ENCODE data around the gene DCAKD.

DCAKD gene

DNA sequence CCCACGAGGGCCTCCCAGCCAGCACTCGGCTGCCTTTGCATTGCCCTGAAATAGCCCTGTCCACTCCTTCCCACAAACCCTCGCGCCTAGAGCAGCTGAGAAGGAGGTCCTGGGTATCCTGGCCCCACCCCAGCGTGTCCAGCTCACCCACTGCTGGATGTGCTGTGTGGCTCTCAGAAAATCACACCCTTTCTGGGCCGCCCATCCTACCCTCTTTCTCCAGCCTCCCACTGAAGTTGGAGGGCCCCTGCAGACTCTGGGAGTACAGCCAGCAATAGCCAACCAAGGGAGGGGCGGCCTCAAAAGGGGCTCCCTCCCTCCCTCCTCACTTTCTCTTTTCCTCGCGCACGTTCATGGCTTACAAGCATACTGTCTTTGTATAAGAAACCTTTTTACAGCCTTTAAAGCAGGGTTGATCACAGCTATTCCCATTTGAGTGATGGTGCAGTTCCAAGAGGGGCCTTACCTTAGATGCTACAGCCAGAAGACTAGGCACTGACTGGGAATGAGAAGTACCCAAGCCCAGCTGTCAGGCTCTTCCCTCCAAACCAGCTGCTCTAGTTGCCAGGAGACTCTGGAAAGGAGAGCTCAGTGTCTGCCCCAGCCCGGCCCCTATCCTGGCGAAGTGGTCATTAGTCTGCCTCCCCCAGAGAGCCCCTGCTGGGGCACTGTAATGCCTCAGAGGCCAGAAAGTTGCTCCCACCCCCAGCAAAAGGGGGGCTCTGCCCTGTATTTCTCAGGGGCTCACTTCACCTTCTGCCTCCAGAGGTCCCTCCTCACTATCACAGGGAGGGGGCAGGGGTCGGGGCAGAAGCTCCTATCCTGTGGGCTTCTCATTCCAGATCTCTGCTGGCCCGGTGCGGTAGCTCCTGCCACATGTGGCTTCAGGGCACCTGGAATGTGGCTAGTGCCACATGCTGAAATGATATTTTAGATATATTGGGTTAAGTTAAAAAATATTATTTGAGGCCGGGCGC lies 38.1 kb downstream of the DCAKD start:
- Histone ChIP-seq H2AFZ (ENCODE audit: low read length) (no peak overlapping the region), H3K4me2 (ENCODE audit: insufficient read depth, low read length, poor library complexity, severe bottlenecking) (peak overlapping the region; percentile 23), H2BK15ac (ENCODE audit: low read length) (peak overlapping the region; percentile 96), H3K14ac (ENCODE audit: low read length) (no peak overlapping the region), H3K4ac (ENCODE audit: low read length) (peak overlapping the region; percentile 57), H3K23ac (ENCODE audit: low read depth, low read length, poor library complexity) (peak overlapping the region; percentile 27), H3K18ac (ENCODE audit: low read length) (peak overlapping the region; percentile 67), H3K27me3 (ENCODE audit: control insufficient read depth in 3 of 3, insufficient read depth in 3 of 3, low read depth in 1 of 3, low read length in 3 of 3) (peaks cover 0 to 11% (median 8%) of the 10 kb centered on the region in 3 experiments), H3K9me3 (replicated peaks in 1 of 2; ENCODE audit: control insufficient read depth in 2 of 2, insufficient read depth in 1 of 2, low read depth in 1 of 2, low read length in 2 of 2) (no peaks in the 10 kb centered on the region), H3K36me3 (replicated peaks in 1 of 2; ENCODE audit: control insufficient read depth in 2 of 2, insufficient read depth in 2 of 2, low read length in 2 of 2) (no peaks in the 10 kb centered on the region), H2BK12ac (ENCODE audit: low read length) (no peak overlapping the region), H2AK5ac (ENCODE audit: low read depth, low read length) (peak overlapping the region; percentile 89), H4K8ac (ENCODE audit: low read depth, low read length) (no peak overlapping the region), H2BK5ac (ENCODE audit: low read length) (peak overlapping the region; percentile 68), H3K27ac (replicated peaks; ENCODE audit: low read length) (no peak overlapping the region), H4K91ac (ENCODE audit: low read depth, low read length, poor library complexity) (no peak overlapping the region), H3K4me3 (ENCODE audit: low read length in 2 of 2) (no peak overlapping the region), H2BK120ac (ENCODE audit: low read depth, low read length) (peak overlapping the region; percentile 52), H3K9ac (ENCODE audit: low read depth, low read length, poor library complexity) (peak overlapping the region; percentile 40), H3K4me1 (ENCODE audit: control insufficient read depth in 2 of 2, insufficient read depth in 1 of 2, low read depth in 1 of 2, low read length in 2 of 2) (peaks cover 8% of the 10 kb centered on the region in 2 donors), H3K79me1 (ENCODE audit: low read depth, low read length) (no peaks in the 10 kb centered on the region)
- DNase-seq (ENCODE audit: low spot score) = no peak
- no CpG with 5 or more reads among the region's 17 CpGs for WGBS, 2 donors (ENCODE audit: extremely low coverage in 2 of 2, insufficient read length in 2 of 2, insufficient replicate concordance in 1 of 2)

- Histone ChIP-seq H3K4me3 (ENCODE audit: low read length in 2 of 2) (no peak overlapping the region), H3K4me2 (ENCODE audit: insufficient read depth, low read length, poor library complexity, severe bottlenecking) (no peak overlapping the region), H4K91ac (ENCODE audit: low read depth, low read length, poor library complexity) (no peak overlapping the region), H4K8ac (ENCODE audit: low read depth, low read length) (no peak overlapping the region), H2AK5ac (ENCODE audit: low read depth, low read length) (no peak overlapping the region), H3K79me1 (ENCODE audit: low read depth, low read length) (no peaks in the 10 kb centered on the region), H2AFZ (ENCODE audit: low read length) (no peak overlapping the region), H3K27me3 (ENCODE audit: control insufficient read depth in 3 of 3, insufficient read depth in 3 of 3, low read depth in 1 of 3, low read length in 3 of 3) (peaks cover 0 to 9% (median 0%) of the 10 kb centered on the region in 3 experiments), H3K14ac (ENCODE audit: low read length) (no peak overlapping the region), H3K4ac (ENCODE audit: low read length) (no peak overlapping the region), H3K9ac (ENCODE audit: low read depth, low read length, poor library complexity) (no peak overlapping the region), H3K18ac (ENCODE audit: low read length) (no peak overlapping the region), H3K9me3 (replicated peaks in 1 of 2; ENCODE audit: control insufficient read depth in 2 of 2, insufficient read depth in 1 of 2, low read depth in 1 of 2, low read length in 2 of 2) (no peaks in the 10 kb centered on the region), H3K23ac (ENCODE audit: low read depth, low read length, poor library complexity) (no peak overlapping the region), H2BK15ac (ENCODE audit: low read length) (no peak overlapping the region), H2BK12ac (ENCODE audit: low read length) (no peak overlapping the region), H3K4me1 (ENCODE audit: control insufficient read depth in 2 of 2, insufficient read depth in 1 of 2, low read depth in 1 of 2, low read length in 2 of 2) (peaks cover 8 to 12% of the 10 kb centered on the region in 2 donors), H2BK5ac (ENCODE audit: low read length) (no peak overlapping the region), H2BK120ac (ENCODE audit: low read depth, low read length) (no peak overlapping the region), H3K27ac (replicated peaks; ENCODE audit: low read length) (no peak overlapping the region), H3K36me3 (replicated peaks in 1 of 2; ENCODE audit: control insufficient read depth in 2 of 2, insufficient read depth in 2 of 2, low read length in 2 of 2) (no peaks in the 10 kb centered on the region)
- WGBS, 2 donors (ENCODE audit: extremely low coverage in 2 of 2, insufficient read length in 2 of 2, insufficient replicate concordance in 1 of 2) = no CpG with 5 or more reads among the region's 1 CpG
- DNase-seq (ENCODE audit: low spot score) = no peak
Measured at GRCh38 chr17:45011767-45012166, 39.7 kb downstream of the DCAKD start.

DNA sequence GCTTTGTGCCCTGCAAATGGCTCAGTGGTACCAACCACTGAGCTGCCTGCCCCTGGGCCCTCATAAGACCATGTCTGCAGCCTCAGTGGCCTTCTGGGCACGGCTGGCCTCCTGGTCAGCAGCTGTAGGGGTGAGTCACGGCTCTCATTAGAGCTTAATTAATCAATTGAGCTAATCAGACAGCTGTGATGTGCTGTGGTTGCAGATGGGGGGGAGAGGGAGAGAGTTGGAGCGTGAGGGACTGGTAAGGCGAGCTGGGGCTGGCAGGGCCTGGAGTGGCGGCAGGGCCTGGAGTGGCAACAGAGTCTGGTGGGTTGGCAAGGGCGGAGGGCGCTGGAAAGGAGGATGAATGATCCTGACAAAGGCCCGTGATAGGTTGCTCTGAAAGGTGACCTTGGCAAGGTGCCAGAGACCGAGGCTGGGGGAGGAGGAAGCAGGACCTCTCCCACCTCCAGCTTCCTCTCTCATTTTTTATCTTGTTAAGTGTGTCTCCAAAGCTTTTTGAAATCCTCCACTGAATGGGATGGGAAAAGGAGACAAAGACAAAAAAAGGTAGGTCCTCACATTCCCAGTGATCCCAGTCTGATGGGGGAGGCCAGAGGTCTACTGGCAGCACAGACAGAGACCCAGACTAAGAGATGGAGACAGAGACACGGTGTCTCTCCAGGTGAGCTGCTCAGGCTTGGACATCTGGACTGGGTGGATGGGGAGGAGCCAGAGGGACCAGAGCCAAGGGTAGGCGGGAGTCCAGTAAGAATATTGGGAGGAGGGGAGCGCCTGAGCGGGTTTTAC lies 41.6 kb downstream of the DCAKD start:
- Histone ChIP-seq H2AFZ (ENCODE audit: low read length) (no peak overlapping the region), H3K4me2 (ENCODE audit: insufficient read depth, low read length, poor library complexity, severe bottlenecking) (no peak overlapping the region), H3K9me3 (replicated peaks in 1 of 2; ENCODE audit: control insufficient read depth in 2 of 2, insufficient read depth in 1 of 2, low read depth in 1 of 2, low read length in 2 of 2) (no peaks in the 10 kb centered on the region), H3K4me1 (ENCODE audit: control insufficient read depth in 2 of 2, insufficient read depth in 1 of 2, low read depth in 1 of 2, low read length in 2 of 2) (peaks cover 8 to 14% of the 10 kb centered on the region in 2 donors), H3K23ac (ENCODE audit: low read depth, low read length, poor library complexity) (peak overlapping the region; percentile 13), H2BK12ac (ENCODE audit: low read length) (no peak overlapping the region), H4K91ac (ENCODE audit: low read depth, low read length, poor library complexity) (no peak overlapping the region), H2BK120ac (ENCODE audit: low read depth, low read length) (no peak overlapping the region), H3K36me3 (replicated peaks in 1 of 2; ENCODE audit: control insufficient read depth in 2 of 2, insufficient read depth in 2 of 2, low read length in 2 of 2) (no peaks in the 10 kb centered on the region), H3K27ac (replicated peaks; ENCODE audit: low read length) (no peak overlapping the region), H3K9ac (ENCODE audit: low read depth, low read length, poor library complexity) (no peak overlapping the region), H3K4me3 (ENCODE audit: low read length in 2 of 2) (no peak overlapping the region), H4K8ac (ENCODE audit: low read depth, low read length) (no peak overlapping the region), H3K4ac (ENCODE audit: low read length) (no peak overlapping the region), H2BK5ac (ENCODE audit: low read length) (no peak overlapping the region), H3K79me1 (ENCODE audit: low read depth, low read length) (no peaks in the 10 kb centered on the region), H2BK15ac (ENCODE audit: low read length) (no peak overlapping the region), H2AK5ac (ENCODE audit: low read depth, low read length) (no peak overlapping the region), H3K27me3 (ENCODE audit: control insufficient read depth in 3 of 3, insufficient read depth in 3 of 3, low read depth in 1 of 3, low read length in 3 of 3) (peaks cover 0 to 14% (median 0%) of the 10 kb centered on the region in 3 experiments), H3K18ac (ENCODE audit: low read length) (peak overlapping the region; percentile 19), H3K14ac (ENCODE audit: low read length) (no peak overlapping the region)
- DNase-seq (ENCODE audit: low spot score) = no peak
- no CpG with 5 or more reads among the region's 13 CpGs for WGBS, 2 donors (ENCODE audit: extremely low coverage in 2 of 2, insufficient read length in 2 of 2, insufficient replicate concordance in 1 of 2)

GRCh38 chr17:45008216-45008615 lies 43.2 kb downstream of the DCAKD start:
- no CpG with 5 or more reads among the region's 10 CpGs for WGBS, 2 donors (ENCODE audit: extremely low coverage in 2 of 2, insufficient read length in 2 of 2, insufficient replicate concordance in 1 of 2)
- Histone ChIP-seq H3K4ac (ENCODE audit: low read length) (no peak overlapping the region), H4K91ac (ENCODE audit: low read depth, low read length, poor library complexity) (no peak overlapping the region), H2BK12ac (ENCODE audit: low read length) (no peak overlapping the region), H3K9ac (ENCODE audit: low read depth, low read length, poor library complexity) (no peak overlapping the region), H3K4me2 (ENCODE audit: insufficient read depth, low read length, poor library complexity, severe bottlenecking) (no peak overlapping the region), H3K4me3 (ENCODE audit: low read length in 2 of 2) (no peak overlapping the region), H2BK5ac (ENCODE audit: low read length) (no peak overlapping the region), H4K8ac (ENCODE audit: low read depth, low read length) (no peak overlapping the region), H3K27ac (replicated peaks; ENCODE audit: low read length) (no peak overlapping the region), H2BK120ac (ENCODE audit: low read depth, low read length) (no peak overlapping the region), H2BK15ac (ENCODE audit: low read length) (peak overlapping the region; percentile 78), H2AFZ (ENCODE audit: low read length) (no peak overlapping the region), H3K79me1 (ENCODE audit: low read depth, low read length) (peaks cover 2% of the 10 kb centered on the region), H3K14ac (ENCODE audit: low read length) (peak overlapping the region; percentile 82), H3K18ac (ENCODE audit: low read length) (peak overlapping the region; percentile 83), H3K4me1 (ENCODE audit: control insufficient read depth in 2 of 2, insufficient read depth in 1 of 2, low read depth in 1 of 2, low read length in 2 of 2) (peaks cover 16 to 23% of the 10 kb centered on the region in 2 donors), H2AK5ac (ENCODE audit: low read depth, low read length) (peak overlapping the region; percentile 10), H3K23ac (ENCODE audit: low read depth, low read length, poor library complexity) (no peak overlapping the region), H3K9me3 (replicated peaks in 1 of 2; ENCODE audit: control insufficient read depth in 2 of 2, insufficient read depth in 1 of 2, low read depth in 1 of 2, low read length in 2 of 2) (no peaks in the 10 kb centered on the region), H3K27me3 (ENCODE audit: control insufficient read depth in 3 of 3, insufficient read depth in 3 of 3, low read depth in 1 of 3, low read length in 3 of 3) (peaks cover 0 to 24% (median 0%) of the 10 kb centered on the region in 3 experiments), H3K36me3 (replicated peaks in 1 of 2; ENCODE audit: control insufficient read depth in 2 of 2, insufficient read depth in 2 of 2, low read length in 2 of 2) (no peaks in the 10 kb centered on the region)
- no peak for DNase-seq (ENCODE audit: low spot score)

All from neuronal stem cell (in vitro differentiated cells).